ENCODE data around the gene COX19.

The COX19 gene

DNA sequence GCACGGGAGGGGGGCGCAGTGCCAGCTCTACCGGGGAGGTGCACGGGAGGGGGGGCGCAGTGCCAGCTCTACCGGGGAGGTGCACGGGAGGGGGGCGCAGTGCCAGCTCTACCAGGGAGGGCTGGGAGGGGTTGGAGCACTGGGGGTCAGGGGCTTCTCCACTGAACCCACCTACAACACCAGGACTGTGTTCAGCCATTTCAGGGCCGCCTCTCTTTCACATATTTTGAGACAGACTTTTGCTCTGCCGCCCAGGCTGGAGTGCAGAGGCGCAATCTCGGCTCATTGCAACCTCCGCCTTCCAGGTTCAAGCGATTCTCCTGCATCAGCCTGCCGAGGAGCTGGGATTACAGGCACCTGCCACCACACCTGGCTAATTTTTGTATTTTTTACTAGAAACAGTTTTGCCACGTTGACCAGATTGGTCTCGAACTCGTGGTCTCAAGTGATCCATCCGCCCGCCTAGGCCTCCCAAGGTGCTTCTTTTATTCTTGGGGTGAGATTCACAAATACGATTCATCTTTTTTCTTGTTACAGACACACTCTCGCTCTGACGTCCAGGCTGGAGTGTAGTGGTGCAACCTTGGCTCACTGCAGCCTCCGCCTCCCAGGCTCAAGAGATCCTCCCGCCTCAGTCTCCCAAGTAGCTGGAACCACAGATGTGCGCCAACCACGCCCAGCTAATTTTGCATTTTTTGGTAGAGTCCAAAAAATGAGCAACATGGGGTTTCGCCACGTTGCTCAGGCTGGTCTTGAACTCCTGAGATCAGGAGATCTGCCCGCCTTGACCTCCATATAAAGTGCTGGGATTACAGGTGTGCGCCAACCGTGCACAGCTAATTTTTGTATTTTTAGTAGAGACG is 57.9 kb downstream of the COX19 start:
- in situ Hi-C loops (cut with MboI; ENCODE audit: low sequenced_read_pairs) = no loop called here

DNA sequence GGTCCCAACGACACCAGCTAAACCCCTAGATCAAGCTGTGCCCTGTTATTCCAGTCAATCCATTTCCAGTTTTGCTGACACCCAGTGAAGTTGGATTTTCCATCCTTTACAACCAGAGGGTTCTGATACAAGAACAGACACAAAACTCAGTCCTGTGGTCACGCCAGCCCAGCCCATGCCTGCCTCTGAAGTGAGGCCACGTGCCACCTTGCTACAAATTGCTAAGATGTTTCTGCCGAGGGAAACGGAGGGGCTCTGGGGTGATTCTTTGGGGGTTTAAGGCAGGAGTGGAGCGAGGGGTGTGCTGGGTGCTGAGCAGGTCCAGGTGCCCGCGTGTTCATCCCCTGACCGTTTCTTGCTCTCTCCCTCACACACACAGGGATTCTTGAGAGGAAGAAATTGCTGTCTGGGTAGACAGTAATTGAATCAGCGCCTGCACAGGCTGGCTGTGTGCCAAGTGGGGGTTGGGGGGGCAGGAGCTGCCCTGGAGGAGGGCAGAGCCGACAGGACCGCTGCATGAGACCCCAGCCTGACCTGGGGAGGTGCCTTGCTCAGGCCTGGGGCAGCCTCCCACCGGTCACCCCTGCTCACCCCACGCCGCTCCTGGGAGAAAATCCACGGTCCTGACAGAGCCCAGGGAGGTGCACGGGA is 58.9 kb downstream of the COX19 start:
- in situ Hi-C loops (cut with MboI; ENCODE audit: low sequenced_read_pairs) = no loop called here
